HepG2 (cell line): ENCODE measurements around the gene CXCR5. TPM values are rescaled to one million over a fixed set of nuclear protein-coding genes. Genes with fewer than 3 reads are reported as not detected.

ENCODE experiments used
- CREM ChIP-seq, 2 experiments: sonication (generic) in 1 of 2; formaldehyde crosslinking in 1 of 2; IDR thresholded peaks; 2 replicates each; pipeline versions ENCODE4 v1.4.0 to v1.6.1; 2016 to 2020; ENCODE audit warnings: antibody characterized with exemption in 1 of 2, mild to moderate bottlenecking in 1 of 2, missing genetic modification reagents in 1 of 2
- FOXK2 ChIP-seq: fragments of 450-650 bp; IDR thresholded peaks from 2 replicates; pipeline ENCODE4 v1.6.1; 2016
- HNRNPH1 ChIP-seq: fragments of 200-400 bp; formaldehyde crosslinking; optimal IDR thresholded peaks from 2 replicates; pipeline ENCODE3; 2017; ENCODE audit warnings: mild to moderate bottlenecking, low read depth, low read length
- HOXD1 ChIP-seq: sonication (generic); formaldehyde crosslinking; IDR thresholded peaks from 2 replicates; pipeline ENCODE4 v1.5.0; 2020; ENCODE audit warnings: missing genetic modification reagents
- IKZF4 ChIP-seq: sonication (generic); formaldehyde crosslinking; IDR thresholded peaks from 2 replicates; pipeline ENCODE4 v1.5.1; 2020; ENCODE audit warnings: borderline replicate concordance, mild to moderate bottlenecking, low read depth, missing genetic modification reagents; ENCODE audit errors: not compliant biosample characterization
- KDM5B ChIP-seq: sonication (generic); formaldehyde crosslinking; IDR thresholded peaks from 2 replicates; pipeline ENCODE4 v1.4.0; 2020; ENCODE audit warnings: missing genetic modification reagents, mild to moderate bottlenecking, borderline replicate concordance
- KLF11 ChIP-seq: IDR thresholded peaks from 2 replicates; pipeline ENCODE4 v1.6.1; 2016; ENCODE audit warnings: missing compliant biosample characterization
- MTERF4 ChIP-seq: sonication (generic); formaldehyde crosslinking; IDR thresholded peaks from 2 replicates; pipeline ENCODE4 v1.8.0; 2023; ENCODE audit warnings: mild to moderate bottlenecking, missing genetic modification reagents
- MXD3 ChIP-seq: IDR thresholded peaks from 2 replicates; pipeline ENCODE4 v1.6.1; 2016; ENCODE audit warnings: mild to moderate bottlenecking, missing biosample characterization, missing genetic modification reagents
- MYC ChIP-seq: sonication (generic); formaldehyde crosslinking; IDR thresholded peaks from 2 replicates; pipeline ENCODE4 v1.9.0; 2021; ENCODE audit warnings: missing genetic modification reagents, borderline replicate concordance
- RBFOX2 ChIP-seq: fragments of 200-400 bp; formaldehyde crosslinking; IDR thresholded peaks from 2 replicates; pipeline ENCODE4 v1.6.1; 2017; ENCODE audit warnings: low read depth, mild to moderate bottlenecking, low read length
- YEATS2 ChIP-seq: sonication (generic); formaldehyde crosslinking; IDR thresholded peaks from 2 replicates; pipeline ENCODE4 v1.4.0; 2020; ENCODE audit warnings: missing genetic modification reagents, borderline replicate concordance
- ZNF333 ChIP-seq: sonication (generic); formaldehyde crosslinking; IDR thresholded peaks from 2 replicates; pipeline ENCODE4 v1.4.0; 2020; ENCODE audit warnings: mild to moderate bottlenecking, missing genetic modification reagents, borderline replicate concordance
- ZNF335 ChIP-seq: sonication (generic); formaldehyde crosslinking; IDR thresholded peaks from 2 replicates; pipeline ENCODE4 v1.4.0; 2020; ENCODE audit warnings: missing genetic modification reagents
- ZNF761 ChIP-seq: sonication (generic); formaldehyde crosslinking; conservative IDR thresholded peaks from 2 replicates; pipeline ENCODE4 v1.4.0; 2020; ENCODE audit warnings: mild to moderate bottlenecking, missing genetic modification reagents
- ZNF781 ChIP-seq: sonication (generic); formaldehyde crosslinking; IDR thresholded peaks from 2 replicates; pipeline ENCODE4 v1.5.1; 2020; ENCODE audit warnings: borderline replicate concordance, mild to moderate bottlenecking, missing genetic modification reagents; ENCODE audit errors: not compliant biosample characterization
- polyA plus RNA-seq, 8 experiments: library from polyadenylated mRNA; depleted of rRNA in 3 of 8; stranded (reverse) in 7 of 8; unstranded in 1 of 8; fragments of >200 nt; fragmentation: Illumina TruSeq in 4 of 8; extraction: Trizol in 4 of 8; gene quantifications; 2 replicates each; pipeline versions ENCODE4 v1.2.1 to v1.2.3, GENCODE V29; 2011 to 2016; ENCODE audit warnings: low read depth in 4 of 8, missing spikeins in 1 of 8, mixed read lengths in 1 of 8; ENCODE audit not compliant: insufficient read depth in 1 of 8
- total RNA-seq, 5 experiments: library from RNA; depleted of rRNA; stranded (reverse); fragments of >200 nt; fragmentation: Illumina TruSeq; extraction: Trizol; gene quantifications; 2 replicates each; pipeline ENCODE4 v1.2.3, GENCODE V29; 2016; ENCODE audit warnings: low read depth in 1 of 5
- TF ChIP-seq, protein P1 (sequence below): sonication (generic); formaldehyde crosslinking; conservative IDR thresholded peaks from 2 replicates; pipeline ENCODE4 v1.4.0; 2020; ENCODE audit warnings: missing genetic modification reagents

CXCR5 gene
- total and polyA plus RNA-seq, 2 of the 13 experiments (the other 11 are each of a cell fraction or from before 2014, with no cell fraction given): not detected

GRCh38 chr11:118907051-118908042, 23.7 kb downstream of the CXCR5 start (continued):
- peak; percentile 51; the same call in 1 of the 2 replicates for TF ChIP-seq RBFOX2
- peak; percentile 79; the same call in 1 of the 2 replicates for TF ChIP-seq KLF11
- no peak for TF ChIP-seq FOXK2
- TF ChIP-seq ZNF333 (CRISPR knock-in tag): no peak
- TF ChIP-seq HNRNPH1: no peak
- TF ChIP-seq HOXD1 (CRISPR knock-in tag): no peak
- TF ChIP-seq MXD3 (CRISPR knock-in tag): peak; percentile 60; the same call in 1 of the 2 replicates
- no peak; the same call in 1 of the 2 replicates for TF ChIP-seq KDM5B (CRISPR knock-in tag)
- TF ChIP-seq, protein P1, sequence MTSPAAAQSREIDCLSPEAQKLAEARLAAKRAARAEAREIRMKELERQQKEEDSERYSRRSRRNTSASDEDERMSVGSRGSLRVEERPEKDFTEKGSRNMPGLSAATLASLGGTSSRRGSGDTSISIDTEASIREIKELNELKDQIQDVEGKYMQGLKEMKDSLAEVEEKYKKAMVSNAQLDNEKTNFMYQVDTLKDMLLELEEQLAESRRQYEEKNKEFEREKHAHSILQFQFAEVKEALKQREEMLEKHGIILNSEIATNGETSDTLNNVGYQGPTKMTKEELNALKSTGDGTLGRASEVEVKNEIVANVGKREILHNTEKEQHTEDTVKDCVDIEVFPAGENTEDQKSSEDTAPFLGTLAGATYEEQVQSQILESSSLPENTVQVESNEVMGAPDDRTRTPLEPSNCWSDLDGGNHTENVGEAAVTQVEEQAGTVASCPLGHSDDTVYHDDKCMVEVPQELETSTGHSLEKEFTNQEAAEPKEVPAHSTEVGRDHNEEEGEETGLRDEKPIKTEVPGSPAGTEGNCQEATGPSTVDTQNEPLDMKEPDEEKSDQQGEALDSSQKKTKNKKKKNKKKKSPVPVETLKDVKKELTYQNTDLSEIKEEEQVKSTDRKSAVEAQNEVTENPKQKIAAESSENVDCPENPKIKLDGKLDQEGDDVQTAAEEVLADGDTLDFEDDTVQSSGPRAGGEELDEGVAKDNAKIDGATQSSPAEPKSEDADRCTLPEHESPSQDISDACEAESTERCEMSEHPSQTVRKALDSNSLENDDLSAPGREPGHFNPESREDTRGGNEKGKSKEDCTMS (CRISPR knock-in tag): no peak
- TF ChIP-seq ZNF761 (CRISPR knock-in tag): no peak
- no peak for TF ChIP-seq MTERF4
- peak; percentile 32; the same call in 1 of the 2 replicates for TF ChIP-seq CREM (IDR thresholded peaks at IDR 0.05)
- no peak for TF ChIP-seq CREM (CRISPR knock-in tag; IDR thresholded peaks at IDR 0.05)
- TF ChIP-seq MYC (CRISPR knock-in tag): peak; percentile 17; the same call in 1 of the 2 replicates
- TF ChIP-seq IKZF4 (CRISPR knock-in tag): no peak
- TF ChIP-seq ZNF335 (CRISPR knock-in tag): peak; percentile 72; the same call in 1 of the 2 replicates
- TF ChIP-seq YEATS2 (CRISPR knock-in tag): peak; percentile 65; the same call in 1 of the 2 replicates
- TF ChIP-seq ZNF781 (CRISPR knock-in tag): no peak
